Mammary epithelial cell (primary cell): ENCODE results near the gene KIF26B.

Experiments
- EZH2 ChIP-seq: IDR thresholded peaks from 2 replicates; pipeline ENCODE4 v1.6.1; 2012; ENCODE audit warnings: low read length, inconsistent platforms, borderline replicate concordance
- TF ChIP-seq, protein P1 (sequence below), 2 donors: IDR thresholded peaks in 1 of 2; conservative IDR thresholded peaks in 1 of 2; 2 replicates each; pipeline ENCODE4 v1.5.1; 2011 to 2012; ENCODE audit warnings: inconsistent platforms in 2 of 2, low read length in 2 of 2, mild to moderate bottlenecking in 2 of 2, control low read depth in 1 of 2, low read depth in 1 of 2; ENCODE audit not compliant: insufficient read depth in 1 of 2; ENCODE audit errors: extremely low read depth in 1 of 2

- TF ChIP-seq, protein P1, sequence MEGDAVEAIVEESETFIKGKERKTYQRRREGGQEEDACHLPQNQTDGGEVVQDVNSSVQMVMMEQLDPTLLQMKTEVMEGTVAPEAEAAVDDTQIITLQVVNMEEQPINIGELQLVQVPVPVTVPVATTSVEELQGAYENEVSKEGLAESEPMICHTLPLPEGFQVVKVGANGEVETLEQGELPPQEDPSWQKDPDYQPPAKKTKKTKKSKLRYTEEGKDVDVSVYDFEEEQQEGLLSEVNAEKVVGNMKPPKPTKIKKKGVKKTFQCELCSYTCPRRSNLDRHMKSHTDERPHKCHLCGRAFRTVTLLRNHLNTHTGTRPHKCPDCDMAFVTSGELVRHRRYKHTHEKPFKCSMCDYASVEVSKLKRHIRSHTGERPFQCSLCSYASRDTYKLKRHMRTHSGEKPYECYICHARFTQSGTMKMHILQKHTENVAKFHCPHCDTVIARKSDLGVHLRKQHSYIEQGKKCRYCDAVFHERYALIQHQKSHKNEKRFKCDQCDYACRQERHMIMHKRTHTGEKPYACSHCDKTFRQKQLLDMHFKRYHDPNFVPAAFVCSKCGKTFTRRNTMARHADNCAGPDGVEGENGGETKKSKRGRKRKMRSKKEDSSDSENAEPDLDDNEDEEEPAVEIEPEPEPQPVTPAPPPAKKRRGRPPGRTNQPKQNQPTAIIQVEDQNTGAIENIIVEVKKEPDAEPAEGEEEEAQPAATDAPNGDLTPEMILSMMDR (conservative IDR thresholded peaks at IDR 0.05 in 1 of 2, IDR thresholded peaks at IDR 0.05 in 1 of 2; ENCODE audit: extremely low read depth in 1 of 2, insufficient read depth in 1 of 2, low read depth in 1 of 2, low read length in 2 of 2): no peak
- no peak for TF ChIP-seq EZH2
These were observed 218.3 kb downstream of the KIF26B start for GRCh38 chr1:245373131-245373530.
